Skeletal muscle satellite cell (primary cell): Measurements from ENCODE around the gene CCDC38.
A peak's percentile ranks its signal among the peaks of the same experiment; 100 is the strongest.
"Not testable (repeated sequence)": the region's sequence is repeated elsewhere in the genome, so short reads cannot be mapped to it uniquely, and the experiment has no call there.

ENCODE experiments used
- H3K27me3 ChIP-seq: 2 replicates; pipeline ENCODE4 v1.7.0; 2013; ENCODE audit warnings: low read length; ENCODE audit not compliant: control insufficient read depth, insufficient read depth
- H3K36me3 ChIP-seq: 2 replicates; pipeline ENCODE4 v1.7.0; 2013; ENCODE audit warnings: mild to moderate bottlenecking, control low read depth, low read length; ENCODE audit not compliant: insufficient read depth
- H3K4me1 ChIP-seq: 2 replicates; pipeline ENCODE4 v1.7.0; 2013; ENCODE audit warnings: low read length; ENCODE audit not compliant: control insufficient read depth, insufficient read depth
- H3K4me2 ChIP-seq: 2 replicates; pipeline ENCODE4 v1.7.0; 2013; ENCODE audit warnings: mild to moderate bottlenecking, low read length
- H3K4me3 ChIP-seq: 2 replicates; pipeline ENCODE4 v1.7.0; 2013; ENCODE audit warnings: low read length
- H3K9ac ChIP-seq: 2 replicates; pipeline ENCODE4 v1.7.0; 2013; ENCODE audit warnings: mild to moderate bottlenecking, low read depth, low read length, moderate library complexity
- H3K9me3 ChIP-seq: replicated peaks from 2 replicates; pipeline ENCODE4 v1.7.0; 2013; ENCODE audit warnings: mild to moderate bottlenecking, control low read depth, low read length

The CCDC38 gene

GRCh38 chr12:95852133-95852532 lies 90.3 kb downstream of the CCDC38 start:
- peaks cover 66% of the 10 kb centered on the region for H3K27me3 ChIP-seq

GRCh38 chr12:95851606-95852005 lies 90.8 kb downstream of the CCDC38 start:
- H3K4me1 ChIP-seq = no peaks in the 10 kb centered on the region
- no peak overlapping the region for H3K4me3 ChIP-seq
- no peaks in the 10 kb centered on the region for H3K36me3 ChIP-seq
- no peaks in the 10 kb centered on the region for H3K9me3 ChIP-seq
- no peak overlapping the region for H3K9ac ChIP-seq
- peaks cover 69% of the 10 kb centered on the region for H3K27me3 ChIP-seq
- no peak overlapping the region for H3K4me2 ChIP-seq

More at GRCh38 chr12:95852133-95852532, 90.3 kb downstream of the CCDC38 start:
- H3K4me2 ChIP-seq = no peak overlapping the region
- no peak overlapping the region for H3K9ac ChIP-seq
- no peaks in the 10 kb centered on the region for H3K36me3 ChIP-seq
- no peaks in the 10 kb centered on the region for H3K9me3 ChIP-seq
- no peaks in the 10 kb centered on the region for H3K4me1 ChIP-seq
- no peak overlapping the region for H3K4me3 ChIP-seq

DNA sequence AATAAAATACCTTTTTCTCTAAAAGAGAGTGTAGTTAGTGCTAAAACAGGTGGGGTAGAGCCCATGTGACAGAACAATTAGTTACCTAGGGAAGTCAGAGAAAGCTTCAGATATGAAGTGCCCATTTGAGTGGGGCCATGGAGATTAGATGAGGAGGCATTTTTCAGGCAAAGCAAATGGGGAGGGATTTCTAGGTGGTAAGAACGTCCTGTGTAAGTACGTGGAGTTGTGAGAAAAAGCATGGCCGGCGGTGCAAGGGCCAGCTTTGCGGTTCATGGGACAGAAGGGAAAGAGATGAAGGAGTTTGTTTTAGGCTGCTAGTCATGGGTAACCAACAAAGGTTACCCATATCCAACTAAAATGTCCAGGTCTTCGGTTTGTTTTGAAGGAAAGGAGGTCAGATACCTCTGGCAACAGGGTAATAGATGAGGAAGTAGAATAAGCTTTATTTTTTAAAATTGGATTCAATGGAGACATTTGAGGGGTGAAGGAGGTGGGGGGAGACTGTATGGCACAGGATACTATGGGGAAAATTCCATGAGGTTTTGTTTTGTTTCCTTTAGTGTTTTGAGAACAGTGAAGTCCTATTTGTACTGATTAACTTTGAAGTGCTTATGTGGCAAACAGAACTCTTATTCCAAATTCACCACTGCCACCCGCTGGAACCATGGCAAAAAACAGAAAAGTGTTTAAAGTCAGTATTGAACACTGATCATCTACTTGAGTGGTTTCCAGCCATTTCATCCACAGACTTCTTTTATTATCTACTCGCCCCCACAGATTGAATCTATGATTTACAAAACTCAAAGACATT lies 93.6 kb downstream of the CCDC38 start:
- Histone ChIP-seq H3K9me3 (no peaks in the 10 kb centered on the region), H3K36me3 (no peaks in the 10 kb centered on the region), H3K27me3 (peaks cover 80% of the 10 kb centered on the region), H3K4me2 (no peak overlapping the region), H3K4me1 (no peaks in the 10 kb centered on the region), H3K4me3 (no peak overlapping the region), H3K9ac (no peak overlapping the region)

DNA sequence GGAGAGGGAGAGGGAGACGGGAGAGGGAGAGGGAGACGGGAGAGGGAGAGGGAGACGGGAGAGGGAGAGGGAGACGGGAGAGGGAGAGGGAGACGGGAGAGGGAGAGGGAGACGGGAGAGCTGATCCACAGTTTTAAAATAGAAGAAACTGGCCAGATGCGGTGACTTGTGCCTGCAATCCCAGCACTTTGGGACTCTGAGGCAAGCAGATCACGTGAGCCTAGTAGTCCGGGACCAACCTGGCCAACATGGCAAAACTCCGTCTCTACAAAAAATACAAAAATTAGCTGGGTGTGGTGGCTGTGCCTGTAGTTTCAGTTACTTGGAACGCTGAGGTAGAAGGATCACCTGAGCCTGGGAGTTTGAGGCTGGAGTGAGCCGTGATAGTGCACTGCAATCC lies 100.0 kb downstream of the CCDC38 start:
- not testable (repeated sequence) for H3K4me1 ChIP-seq, H3K4me3 ChIP-seq, H3K9me3 ChIP-seq, H3K9ac ChIP-seq, H3K36me3 ChIP-seq
- peaks cover 43% of the 10 kb centered on the region for H3K27me3 ChIP-seq
- peak overlapping the region; percentile 53 for H3K4me2 ChIP-seq

- Histone ChIP-seq H3K9ac (no peak overlapping the region), H3K36me3 (no peaks in the 10 kb centered on the region), H3K4me2 (peak overlapping the region; percentile 29), H3K27me3 (peaks cover 32% of the 10 kb centered on the region), H3K4me1 (peaks cover 15% of the 10 kb centered on the region), H3K9me3 (no peaks in the 10 kb centered on the region), H3K4me3 (no peak overlapping the region)
These were observed 104.3 kb downstream of the CCDC38 start for GRCh38 chr12:95838125-95838524.

DNA sequence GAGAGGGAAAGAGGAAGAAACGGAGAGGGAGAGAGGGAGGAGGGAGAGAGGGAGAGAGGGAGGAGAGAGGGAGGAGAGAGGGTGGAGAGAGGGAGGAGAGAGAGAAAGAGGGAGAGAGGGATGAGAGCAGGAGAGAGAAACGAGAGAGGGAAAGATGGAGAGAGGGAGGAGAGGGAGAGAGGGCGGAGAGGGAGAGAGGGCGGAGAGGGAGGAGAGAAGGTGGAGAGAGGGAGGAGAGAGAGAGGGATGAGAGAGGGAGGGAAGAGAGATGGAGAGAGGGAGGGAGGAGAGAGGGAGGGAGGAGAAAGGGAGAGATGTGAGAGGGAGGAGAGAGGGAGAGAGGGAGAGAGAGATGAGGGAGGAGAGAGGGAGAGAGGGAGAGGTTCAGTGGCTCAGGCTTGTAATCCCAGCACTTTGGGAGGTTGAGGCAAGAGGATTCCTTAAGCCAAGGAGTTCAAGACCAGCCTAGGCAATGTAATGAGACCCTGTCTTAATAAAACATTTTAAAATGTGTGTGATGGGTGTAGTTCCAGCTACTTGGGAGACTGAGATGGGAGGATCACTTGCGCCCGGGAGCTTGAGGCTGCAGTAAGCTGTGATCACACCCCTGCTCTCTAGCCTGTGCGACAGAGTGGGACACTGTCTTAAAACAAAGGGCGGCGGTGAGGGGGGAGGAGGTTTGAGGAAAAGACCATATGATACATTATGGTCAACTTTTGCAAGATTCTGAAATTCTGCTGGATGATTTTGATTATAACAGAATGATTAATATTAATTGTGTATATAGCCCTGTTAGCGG lies 105.0 kb downstream of the CCDC38 start:
- Histone ChIP-seq H3K4me3 (no peak overlapping the region), H3K9me3 (no peaks in the 10 kb centered on the region), H3K36me3 (no peaks in the 10 kb centered on the region), H3K27me3 (peaks cover 36% of the 10 kb centered on the region), H3K4me1 (peaks cover 15% of the 10 kb centered on the region), H3K9ac (no peak overlapping the region), H3K4me2 (peak overlapping the region; percentile 29)

- Histone ChIP-seq H3K4me3 (no peak overlapping the region), H3K4me2 (no peak overlapping the region), H3K4me1 (peaks cover 15% of the 10 kb centered on the region), H3K9ac (no peak overlapping the region), H3K27me3 (peaks cover 41% of the 10 kb centered on the region), H3K36me3 (no peaks in the 10 kb centered on the region), H3K9me3 (no peaks in the 10 kb centered on the region)
These were observed 105.7 kb downstream of the CCDC38 start for GRCh38 chr12:95836630-95837239.

DNA sequence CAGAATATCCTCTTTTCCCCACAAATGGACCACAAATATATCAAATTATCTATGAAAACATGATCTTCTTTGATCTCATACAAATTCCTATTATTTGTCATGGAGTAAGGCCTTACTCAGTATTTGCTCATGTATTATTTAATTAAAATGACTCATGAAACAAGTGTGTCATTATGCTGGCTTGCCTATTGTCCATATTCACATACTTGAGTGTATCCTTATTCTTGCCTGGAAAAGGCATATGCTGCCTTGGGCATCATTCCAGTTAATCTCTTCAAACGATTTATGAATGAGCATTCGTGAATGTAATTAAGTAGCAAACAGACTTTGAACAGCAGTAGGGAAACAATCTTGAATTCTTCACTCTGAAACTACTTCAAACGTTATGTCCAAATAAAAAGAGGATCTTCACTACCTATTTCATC lies 106.2 kb downstream of the CCDC38 start:
- Histone ChIP-seq H3K4me1 (peaks cover 15% of the 10 kb centered on the region), H3K9me3 (no peaks in the 10 kb centered on the region), H3K9ac (no peak overlapping the region), H3K27me3 (peaks cover 46% of the 10 kb centered on the region), H3K36me3 (no peaks in the 10 kb centered on the region), H3K4me3 (no peak overlapping the region), H3K4me2 (no peak overlapping the region)

- Histone ChIP-seq H3K27me3 (peaks cover 61% of the 10 kb centered on the region), H3K9ac (no peak overlapping the region), H3K4me2 (no peak overlapping the region), H3K4me3 (no peak overlapping the region), H3K36me3 (no peaks in the 10 kb centered on the region), H3K4me1 (peaks cover 15% of the 10 kb centered on the region), H3K9me3 (no peaks in the 10 kb centered on the region)
These were observed 107.8 kb downstream of the CCDC38 start for GRCh38 chr12:95834572-95834971.

GRCh38 chr12:95830335-95831089 lies 111.9 kb downstream of the CCDC38 start:
- no peak overlapping the region for H3K9ac ChIP-seq

GRCh38 chr12:95829395-95829794 lies 113.0 kb downstream of the CCDC38 start:
- Histone ChIP-seq H3K27me3 (peaks cover 58% of the 10 kb centered on the region), H3K4me3 (no peak overlapping the region), H3K36me3 (no peaks in the 10 kb centered on the region), H3K4me1 (peaks cover 4% of the 10 kb centered on the region), H3K9me3 (no peaks in the 10 kb centered on the region), H3K4me2 (no peak overlapping the region), H3K9ac (no peak overlapping the region)

More at GRCh38 chr12:95830335-95831089, 111.9 kb downstream of the CCDC38 start:
- Histone ChIP-seq H3K4me1 (peaks cover 4% of the 10 kb centered on the region), H3K27me3 (peaks cover 65% of the 10 kb centered on the region), H3K36me3 (no peaks in the 10 kb centered on the region), H3K4me3 (no peak overlapping the region), H3K4me2 (no peak overlapping the region), H3K9me3 (no peaks in the 10 kb centered on the region)
